H9 (cell line): ENCODE results near the gene HSD11B1L. TPM values are rescaled to one million over a fixed set of nuclear protein-coding genes. Genes with fewer than 3 reads are reported as not detected.

Source experiments
- DNase-seq: peaks from one replicate; pipeline ENCODE4 v3.0.0-alpha.2; 2017
- H2AFZ ChIP-seq: one replicate; pipeline ENCODE4 v1.6.1; 2013; ENCODE audit warnings: mild to moderate bottlenecking, low read length, control low read depth, moderate library complexity
- H2AK5ac ChIP-seq: 2 replicates; pipeline ENCODE4 v1.6.1; 2013; ENCODE audit warnings: low read length, control low read depth, mixed read lengths; ENCODE audit not compliant: insufficient read length
- H2BK120ac ChIP-seq: one replicate; pipeline ENCODE4 v1.6.1; 2013; ENCODE audit warnings: low read depth, mild to moderate bottlenecking, low read length, control low read depth, inconsistent platforms; ENCODE audit not compliant: poor library complexity, severe bottlenecking
- H2BK12ac ChIP-seq: 2 replicates; pipeline ENCODE4 v1.6.1; 2013; ENCODE audit warnings: low read length, control low read depth, mixed read lengths, low read depth; ENCODE audit not compliant: insufficient read length
- H2BK15ac ChIP-seq: 2 replicates; pipeline ENCODE4 v1.6.1; 2013; ENCODE audit warnings: low read depth, low read length, control low read depth
- H2BK20ac ChIP-seq: one replicate; pipeline ENCODE4 v1.6.1; 2013; ENCODE audit warnings: low read depth, mild to moderate bottlenecking, low read length, control low read depth, inconsistent platforms; ENCODE audit not compliant: poor library complexity, severe bottlenecking
- H2BK5ac ChIP-seq: 2 replicates; pipeline ENCODE4 v1.6.1; 2013; ENCODE audit warnings: low read length, control low read depth, mixed read lengths; ENCODE audit not compliant: insufficient read length
- H3K14ac ChIP-seq: 2 replicates; pipeline ENCODE4 v1.6.1; 2013; ENCODE audit warnings: low read length, control low read depth; ENCODE audit not compliant: insufficient read depth
- H3K18ac ChIP-seq: 2 replicates; pipeline ENCODE4 v1.6.1; 2013; ENCODE audit warnings: low read depth, mild to moderate bottlenecking, mixed read lengths, low read length, control low read depth; ENCODE audit not compliant: insufficient read length
- H3K23ac ChIP-seq: 2 replicates; pipeline ENCODE4 v1.6.1; 2013; ENCODE audit warnings: low read length, control low read depth, mixed read lengths, low read depth; ENCODE audit not compliant: insufficient read length
- H3K23me2 ChIP-seq: 2 replicates; pipeline ENCODE4 v1.6.1; 2013; ENCODE audit warnings: low read depth, mild to moderate bottlenecking, mixed read lengths, low read length, control low read depth; ENCODE audit not compliant: insufficient read length, poor library complexity, severe bottlenecking
- H3K27ac ChIP-seq: 2 replicates; pipeline ENCODE4 v1.5.1; 2013; ENCODE audit warnings: low read length, control low read depth, mixed read lengths, low read depth; ENCODE audit not compliant: insufficient read length
- H3K27me3 ChIP-seq: 2 replicates; pipeline ENCODE4 v1.6.1; 2013; ENCODE audit warnings: low read length, control low read depth, inconsistent platforms; ENCODE audit not compliant: insufficient read depth
- H3K4ac ChIP-seq: 2 replicates; pipeline ENCODE4 v1.6.1; 2013; ENCODE audit warnings: low read depth, mild to moderate bottlenecking, control low read depth, inconsistent platforms, low read length, moderate library complexity
- H3K4me1 ChIP-seq: 2 replicates; pipeline ENCODE4 v1.6.1; 2013; ENCODE audit warnings: low read length, control low read depth, inconsistent platforms; ENCODE audit not compliant: insufficient read depth
- H3K4me2 ChIP-seq: 2 replicates; pipeline ENCODE4 v1.6.1; 2013; ENCODE audit warnings: low read length, control low read depth, mixed read lengths; ENCODE audit not compliant: insufficient read length, insufficient read depth
- H3K56ac ChIP-seq: 2 replicates; pipeline ENCODE4 v1.6.1; 2013; ENCODE audit warnings: low read depth, mild to moderate bottlenecking, mixed read lengths, low read length, control low read depth; ENCODE audit not compliant: insufficient read length
- H3K79me1 ChIP-seq: 2 replicates; pipeline ENCODE4 v1.6.1; 2013; ENCODE audit warnings: low read depth, mild to moderate bottlenecking, moderate library complexity, low read length, control low read depth, inconsistent platforms; ENCODE audit not compliant: insufficient read depth, poor library complexity, severe bottlenecking
- H3K79me2 ChIP-seq: 2 replicates; pipeline ENCODE4 v1.6.1; 2013; ENCODE audit warnings: low read length, control low read depth, inconsistent platforms; ENCODE audit not compliant: insufficient read depth
- H3K9ac ChIP-seq: 2 replicates; pipeline ENCODE4 v1.6.1; 2013; ENCODE audit warnings: low read length, control low read depth, mixed read lengths; ENCODE audit not compliant: insufficient read length; ENCODE audit errors: extremely low read depth
- H3K9me3 ChIP-seq: one replicate; pipeline ENCODE4 v1.6.1; 2013; ENCODE audit warnings: low read depth, low read length, inconsistent platforms; ENCODE audit not compliant: control insufficient read depth
- H3T11ph ChIP-seq: one replicate; pipeline ENCODE4 v1.6.1; 2013; ENCODE audit warnings: mild to moderate bottlenecking, low read length, control low read depth, inconsistent platforms
- H4K20me1 ChIP-seq: one replicate; pipeline ENCODE4 v1.6.1; 2013; ENCODE audit not compliant: control insufficient read depth, insufficient read length, insufficient read depth
- H4K5ac ChIP-seq: 2 replicates; pipeline ENCODE4 v1.6.1; 2013; ENCODE audit warnings: low read depth, mild to moderate bottlenecking, mixed read lengths, low read length, control low read depth; ENCODE audit not compliant: insufficient read length
- H4K8ac ChIP-seq: replicated peaks from 2 replicates; pipeline ENCODE4 v1.6.1; 2013; ENCODE audit warnings: low read length, control low read depth, mixed read lengths, low read depth; ENCODE audit not compliant: insufficient read length
- H4K91ac ChIP-seq: 2 replicates; pipeline ENCODE4 v1.6.1; 2013; ENCODE audit warnings: low read depth, mild to moderate bottlenecking, moderate library complexity, mixed read lengths, low read length, control low read depth; ENCODE audit not compliant: insufficient read length
- H3K27ac Mint-ChIP-seq, 3 experiments: 2 replicates in 2 of 3; 3 replicates in 1 of 3; pipeline ENCODE4 v1.8.0; 2020 to 2021; ENCODE audit warnings: mixed read lengths in 3 of 3, mild to moderate bottlenecking in 1 of 3, moderate library complexity in 1 of 3
- H3K27me3 Mint-ChIP-seq: 2 replicates; pipeline ENCODE4 v1.8.0; 2021; ENCODE audit warnings: low read depth, mild to moderate bottlenecking, moderate library complexity, mixed read lengths
- H3K36me3 Mint-ChIP-seq, 3 experiments: 2 replicates in 2 of 3; 3 replicates in 1 of 3; pipeline ENCODE4 v1.8.0; 2020 to 2021; ENCODE audit warnings: low read depth in 3 of 3, mixed read lengths in 3 of 3; ENCODE audit not compliant: insufficient read depth in 1 of 3
- H3K4me1 Mint-ChIP-seq, 2 experiments: 2 replicates each; pipeline ENCODE4 v1.8.0; 2020; ENCODE audit warnings: mixed read lengths in 2 of 2
- H3K4me3 Mint-ChIP-seq, 2 experiments: 2 replicates in 1 of 2; 3 replicates in 1 of 2; pipeline ENCODE4 v1.8.0; 2020 to 2021; ENCODE audit warnings: mild to moderate bottlenecking in 2 of 2, mixed read lengths in 2 of 2, moderate library complexity in 1 of 2
- H3K9me3 Mint-ChIP-seq, 2 experiments: 2 replicates in 1 of 2; 3 replicates in 1 of 2; pipeline ENCODE4 v1.8.0; 2020; ENCODE audit warnings: mild to moderate bottlenecking in 2 of 2, mixed read lengths in 2 of 2, moderate library complexity in 1 of 2
- WGBS: extraction: QIAGEN DNeasy Blood & Tissue Kit; methylation state at CpG from one replicate; pipeline ENCODE4 v1.1.7; 2013; ENCODE audit warnings: missing lambda C conversion rate, low lambda C conversion rate, mixed read lengths; ENCODE audit not compliant: insufficient read length; ENCODE audit errors: extremely low coverage; 5-methylcytosine and 5-hydroxymethylcytosine counted together
- total RNA-seq: library from RNA; stranded (reverse); gene quantifications from 2 replicates; pipeline ENCODE4 v1.2.1, GENCODE V29; 2021
- TF ChIP-seq, protein P1 (sequence below): fragments of 200-600 bp; sonication (generic); conservative IDR thresholded peaks from 3 replicates; pipeline ENCODE4 v1.8.0; 2021; ENCODE audit warnings: antibody characterized with exemption, mild to moderate bottlenecking

Gene HSD11B1L
- total RNA-seq, 1 experiment from 2014 or later: 9.3 TPM

DNA sequence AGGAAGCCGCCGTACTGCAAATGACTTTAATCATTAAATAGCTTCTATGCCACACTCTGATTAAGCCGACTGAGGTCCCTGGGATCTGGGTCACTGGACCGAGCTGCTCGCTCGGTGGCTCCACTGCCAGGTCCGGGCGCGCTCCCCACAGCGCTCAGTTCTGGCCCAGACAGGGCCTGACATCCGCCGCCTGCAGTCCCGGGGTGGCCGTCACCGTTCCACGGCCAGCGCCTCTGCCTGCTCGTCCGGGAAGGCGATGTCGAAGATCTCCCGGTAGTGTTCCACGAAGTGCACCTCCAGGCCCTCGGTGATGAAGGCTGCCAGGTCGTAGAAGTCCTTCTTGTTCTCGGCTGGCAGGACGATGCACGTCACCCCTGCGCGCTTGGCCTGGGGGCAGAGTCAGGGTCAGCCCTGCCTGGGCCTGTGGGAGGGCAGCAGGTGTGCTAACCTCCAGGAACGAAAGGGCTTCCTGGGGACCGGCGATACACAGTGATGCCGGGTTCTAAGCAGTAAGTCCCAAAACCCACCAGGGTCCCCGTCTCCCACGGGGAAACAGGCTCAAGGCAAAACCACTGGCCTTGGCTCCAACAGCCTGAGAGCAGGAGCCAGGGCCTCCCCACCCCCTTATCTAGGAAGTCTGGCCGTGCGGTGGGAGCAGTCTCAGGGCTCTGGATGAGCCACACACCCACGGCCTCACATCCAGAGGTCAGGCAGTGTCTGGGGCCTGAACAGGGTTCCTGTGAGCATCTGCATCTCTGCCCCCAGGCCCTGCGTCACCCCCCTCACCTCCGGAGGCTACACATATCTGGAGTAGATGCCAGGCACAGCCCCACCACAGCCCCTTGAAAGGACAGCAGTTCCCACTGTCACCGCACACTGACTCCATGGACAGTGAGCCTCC is 11.2 kb downstream of the HSD11B1L start:
- H2BK15ac ChIP-seq: no peak overlapping the region
- no peak overlapping the region for H2AFZ ChIP-seq
- peaks cover 5% of the 10 kb centered on the region for H3K23me2 ChIP-seq
- H3K4me1 ChIP-seq: no peaks in the 10 kb centered on the region
- H3K4ac ChIP-seq: no peak overlapping the region
- no peak overlapping the region for H4K8ac ChIP-seq
- no peak overlapping the region for H3K27ac ChIP-seq
- Mint-ChIP-seq H3K27me3 (peaks cover 10% of the 10 kb centered on the region), H3K4me1 (peaks cover 4 to 9% of the 10 kb centered on the region in 2 experiments), H3K4me3 (peak overlapping the region; percentile 98 to 100), H3K27ac (peak overlapping the region; percentile 70 to 93 (median 76); a peak in 6 of 7 replicates), H3K36me3 (peaks cover 35 to 59% (median 47%) of the 10 kb centered on the region in 3 experiments), H3K9me3 (peaks cover 5 to 6% of the 10 kb centered on the region in 2 experiments; a peak in 2 of 5 replicates)
- H3K23ac ChIP-seq: no peak overlapping the region
- no peak overlapping the region for H3K14ac ChIP-seq
- TF ChIP-seq, protein P1, sequence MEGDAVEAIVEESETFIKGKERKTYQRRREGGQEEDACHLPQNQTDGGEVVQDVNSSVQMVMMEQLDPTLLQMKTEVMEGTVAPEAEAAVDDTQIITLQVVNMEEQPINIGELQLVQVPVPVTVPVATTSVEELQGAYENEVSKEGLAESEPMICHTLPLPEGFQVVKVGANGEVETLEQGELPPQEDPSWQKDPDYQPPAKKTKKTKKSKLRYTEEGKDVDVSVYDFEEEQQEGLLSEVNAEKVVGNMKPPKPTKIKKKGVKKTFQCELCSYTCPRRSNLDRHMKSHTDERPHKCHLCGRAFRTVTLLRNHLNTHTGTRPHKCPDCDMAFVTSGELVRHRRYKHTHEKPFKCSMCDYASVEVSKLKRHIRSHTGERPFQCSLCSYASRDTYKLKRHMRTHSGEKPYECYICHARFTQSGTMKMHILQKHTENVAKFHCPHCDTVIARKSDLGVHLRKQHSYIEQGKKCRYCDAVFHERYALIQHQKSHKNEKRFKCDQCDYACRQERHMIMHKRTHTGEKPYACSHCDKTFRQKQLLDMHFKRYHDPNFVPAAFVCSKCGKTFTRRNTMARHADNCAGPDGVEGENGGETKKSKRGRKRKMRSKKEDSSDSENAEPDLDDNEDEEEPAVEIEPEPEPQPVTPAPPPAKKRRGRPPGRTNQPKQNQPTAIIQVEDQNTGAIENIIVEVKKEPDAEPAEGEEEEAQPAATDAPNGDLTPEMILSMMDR: no peak
- WGBS: no CpG with 5 or more reads among the region's 42 CpGs
- no peaks in the 10 kb centered on the region for H3K9me3 ChIP-seq
- H4K20me1 ChIP-seq: no peaks in the 10 kb centered on the region
- no peak overlapping the region for H3T11ph ChIP-seq
- DNase-seq: peak; percentile 42
- H3K79me2 ChIP-seq: peaks cover 14% of the 10 kb centered on the region; the same call in 1 of the 2 replicates
- H2BK5ac ChIP-seq: no peak overlapping the region
- peak overlapping the region; percentile 54 for H3K4me2 ChIP-seq
- H3K27me3 ChIP-seq: no peaks in the 10 kb centered on the region
- no peak overlapping the region for H3K9ac ChIP-seq
- H2BK12ac ChIP-seq: no peak overlapping the region
- no peak overlapping the region for H2BK20ac ChIP-seq
- H4K91ac ChIP-seq: no peak overlapping the region
- H4K5ac ChIP-seq: no peak overlapping the region
- H2BK120ac ChIP-seq: no peak overlapping the region
- H3K56ac ChIP-seq: no peak overlapping the region
- H3K18ac ChIP-seq: no peak overlapping the region
- H2AK5ac ChIP-seq: no peak overlapping the region
- no peaks in the 10 kb centered on the region for H3K79me1 ChIP-seq
